HUES48 (cell line): ENCODE results near the gene ARHGAP24.

Source experiments
- H3K27ac ChIP-seq: one replicate; pipeline ENCODE4 v1.7.0; 2013; ENCODE audit warnings: low read depth, low read length, inconsistent platforms
- H3K27me3 ChIP-seq: 2 replicates; pipeline ENCODE4 v1.6.1; 2013; ENCODE audit warnings: mild to moderate bottlenecking, low read length; ENCODE audit not compliant: control insufficient read depth, insufficient read depth
- H3K36me3 ChIP-seq: 2 replicates; pipeline ENCODE4 v1.6.1; 2013; ENCODE audit warnings: low read length; ENCODE audit not compliant: control insufficient read depth, insufficient read depth
- H3K4me1 ChIP-seq: 2 replicates; pipeline ENCODE4 v1.6.1; 2013; ENCODE audit warnings: mild to moderate bottlenecking, low read length; ENCODE audit not compliant: control insufficient read depth, insufficient read depth
- H3K4me3 ChIP-seq: 2 replicates; pipeline ENCODE4 v1.5.1; 2013; ENCODE audit warnings: mild to moderate bottlenecking, low read depth, low read length
- H3K9ac ChIP-seq: 2 replicates; pipeline ENCODE4 v1.6.1; 2013; ENCODE audit warnings: mild to moderate bottlenecking, low read depth, low read length, moderate library complexity
- H3K9me3 ChIP-seq: 2 replicates; pipeline ENCODE4 v1.6.1; 2013; ENCODE audit warnings: low read length; ENCODE audit not compliant: control insufficient read depth, insufficient read depth

The ARHGAP24 gene

DNA sequence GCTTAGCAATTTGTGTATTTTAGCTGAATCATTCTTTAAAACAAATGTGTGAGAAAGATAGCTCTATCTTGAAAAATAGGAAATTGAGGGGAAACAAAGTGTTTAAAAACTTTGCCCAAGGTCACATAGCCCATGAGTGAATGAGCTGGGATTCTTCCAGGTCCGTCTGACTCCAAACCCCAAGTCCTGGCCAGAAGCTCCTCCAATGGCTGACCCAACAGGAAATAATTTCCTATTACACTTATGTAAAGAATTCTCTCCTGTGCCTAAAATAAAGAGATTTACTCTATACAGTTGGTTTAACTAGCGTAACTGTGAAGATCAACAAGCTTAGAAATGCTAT, 287.6 kb downstream of the ARHGAP24 start:
- H3K27me3 ChIP-seq: no peaks in the 10 kb centered on the region
- no peak overlapping the region for H3K4me3 ChIP-seq
- H3K27ac ChIP-seq: no peak overlapping the region
- H3K9me3 ChIP-seq: no peaks in the 10 kb centered on the region
- H3K9ac ChIP-seq: no peak overlapping the region
- H3K36me3 ChIP-seq: no peaks in the 10 kb centered on the region
- peaks cover 30% of the 10 kb centered on the region for H3K4me1 ChIP-seq

DNA sequence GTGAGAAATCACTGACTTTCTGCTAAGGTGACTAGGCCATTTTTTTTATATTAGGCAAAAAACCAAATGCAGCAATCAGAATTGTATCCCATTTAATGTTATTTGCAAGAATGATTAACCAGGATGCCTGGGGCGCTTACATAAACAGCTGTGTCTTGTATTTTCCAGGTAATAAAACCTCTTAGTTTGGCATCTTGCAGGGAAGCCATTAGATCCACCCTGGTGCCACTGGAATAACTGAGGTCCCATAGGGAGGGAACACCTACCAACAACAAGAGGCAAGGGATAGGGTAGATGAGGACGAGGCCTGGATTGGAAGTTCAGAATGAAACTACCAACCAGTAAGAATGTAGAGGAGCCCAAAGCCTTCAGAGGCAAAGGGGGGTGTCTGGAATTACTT, 288.3 kb downstream of the ARHGAP24 start:
- H3K9ac ChIP-seq: no peak overlapping the region
- H3K27ac ChIP-seq: no peak overlapping the region
- no peaks in the 10 kb centered on the region for H3K36me3 ChIP-seq
- H3K27me3 ChIP-seq: no peaks in the 10 kb centered on the region
- H3K4me1 ChIP-seq: peaks cover 30% of the 10 kb centered on the region
- no peaks in the 10 kb centered on the region for H3K9me3 ChIP-seq
- H3K4me3 ChIP-seq: no peak overlapping the region

DNA sequence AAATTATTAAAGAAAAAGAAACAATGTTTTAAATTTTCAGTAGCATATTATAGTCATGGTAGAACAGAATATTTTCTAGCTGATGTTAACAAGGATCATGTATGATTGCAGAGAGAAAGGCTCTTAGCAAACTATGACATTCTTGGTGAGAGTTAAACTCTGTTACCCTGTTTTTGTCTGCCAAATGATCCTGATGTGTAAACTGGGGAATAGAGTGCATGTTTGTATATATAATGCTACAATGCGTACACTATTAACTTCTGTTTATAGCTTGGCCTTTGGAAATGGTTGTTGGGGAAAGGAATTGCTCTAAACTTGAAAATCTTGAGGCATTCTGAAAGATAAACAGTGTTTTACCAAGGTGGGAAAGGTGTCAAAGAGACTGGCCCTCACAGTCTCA, 292.7 kb downstream of the ARHGAP24 start:
- H3K27ac ChIP-seq: no peak overlapping the region
- H3K9ac ChIP-seq: no peak overlapping the region
- no peak overlapping the region for H3K4me3 ChIP-seq
- no peaks in the 10 kb centered on the region for H3K27me3 ChIP-seq
- H3K36me3 ChIP-seq: no peaks in the 10 kb centered on the region
- H3K9me3 ChIP-seq: no peaks in the 10 kb centered on the region
- peaks cover 30% of the 10 kb centered on the region for H3K4me1 ChIP-seq

DNA sequence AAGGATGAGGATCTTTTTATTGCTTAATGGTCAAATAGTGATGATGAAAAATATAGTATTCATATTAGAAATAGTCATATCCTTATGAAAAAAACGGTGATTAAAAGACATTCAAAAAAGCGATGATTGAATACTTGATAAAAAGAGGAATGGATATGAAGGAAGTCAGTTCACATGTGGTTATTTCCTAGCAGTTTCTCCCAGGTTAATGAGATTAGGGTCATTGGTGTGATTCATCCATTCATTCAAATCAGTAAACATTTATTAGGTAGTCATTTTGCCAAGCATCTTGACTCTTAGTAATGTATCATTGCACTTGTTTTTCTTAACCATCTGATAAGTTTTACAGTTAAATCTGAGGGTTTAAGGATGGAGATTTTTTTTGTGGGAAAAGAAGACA, 294.1 kb downstream of the ARHGAP24 start:
- no peak overlapping the region for H3K9ac ChIP-seq
- no peak overlapping the region for H3K27ac ChIP-seq
- no peak overlapping the region for H3K4me3 ChIP-seq
- H3K36me3 ChIP-seq: no peaks in the 10 kb centered on the region
- no peaks in the 10 kb centered on the region for H3K27me3 ChIP-seq
- peaks cover 38% of the 10 kb centered on the region for H3K4me1 ChIP-seq
- H3K9me3 ChIP-seq: no peaks in the 10 kb centered on the region

DNA sequence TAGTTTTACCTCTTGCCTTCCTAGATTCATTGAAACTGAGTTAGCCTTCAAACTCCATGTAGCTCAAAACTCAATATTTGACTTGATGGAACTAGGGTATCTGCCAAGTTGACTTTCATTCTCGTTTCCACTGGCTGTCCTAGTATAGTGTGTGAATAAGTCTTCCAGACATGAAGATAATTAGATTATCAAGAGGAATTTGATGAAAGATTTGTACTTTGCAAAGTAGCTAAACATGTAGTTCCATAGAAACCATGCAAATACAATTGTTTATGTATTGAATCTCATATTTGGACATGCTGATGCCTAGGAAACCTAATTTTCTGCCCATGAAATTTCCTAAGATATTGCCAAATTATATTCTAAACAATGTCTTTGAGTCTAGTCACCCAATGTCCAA, 297.5 kb downstream of the ARHGAP24 start:
- Histone ChIP-seq H3K4me3 (no peak overlapping the region), H3K9me3 (no peaks in the 10 kb centered on the region), H3K9ac (no peak overlapping the region), H3K4me1 (peaks cover 20% of the 10 kb centered on the region), H3K27ac (no peak overlapping the region), H3K27me3 (no peaks in the 10 kb centered on the region), H3K36me3 (no peaks in the 10 kb centered on the region)

DNA sequence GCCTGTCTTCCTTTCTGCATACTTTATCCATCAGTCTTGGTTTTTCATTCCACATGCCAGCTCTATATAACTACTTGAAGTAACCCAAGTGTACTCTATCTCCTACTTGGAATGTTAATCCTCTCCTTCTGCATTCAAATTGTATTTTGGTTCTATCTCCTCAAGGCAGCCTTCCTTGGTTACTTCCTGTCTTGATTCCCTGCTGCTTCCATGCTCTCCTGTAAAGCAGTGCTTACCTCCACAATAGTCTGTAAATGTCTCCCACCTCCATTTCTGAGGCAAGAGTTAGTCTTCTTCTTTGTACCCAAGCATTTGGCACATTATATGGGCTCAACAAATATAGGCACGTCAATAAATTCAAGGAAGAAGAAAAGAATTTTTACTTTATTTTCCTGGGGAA, 298.4 kb downstream of the ARHGAP24 start:
- H3K27ac ChIP-seq: peak overlapping the region; percentile 77
- H3K9ac ChIP-seq: no peak overlapping the region
- H3K27me3 ChIP-seq: no peaks in the 10 kb centered on the region
- H3K4me3 ChIP-seq: no peak overlapping the region
- no peaks in the 10 kb centered on the region for H3K36me3 ChIP-seq
- H3K9me3 ChIP-seq: no peaks in the 10 kb centered on the region
- peaks cover 23% of the 10 kb centered on the region for H3K4me1 ChIP-seq

DNA sequence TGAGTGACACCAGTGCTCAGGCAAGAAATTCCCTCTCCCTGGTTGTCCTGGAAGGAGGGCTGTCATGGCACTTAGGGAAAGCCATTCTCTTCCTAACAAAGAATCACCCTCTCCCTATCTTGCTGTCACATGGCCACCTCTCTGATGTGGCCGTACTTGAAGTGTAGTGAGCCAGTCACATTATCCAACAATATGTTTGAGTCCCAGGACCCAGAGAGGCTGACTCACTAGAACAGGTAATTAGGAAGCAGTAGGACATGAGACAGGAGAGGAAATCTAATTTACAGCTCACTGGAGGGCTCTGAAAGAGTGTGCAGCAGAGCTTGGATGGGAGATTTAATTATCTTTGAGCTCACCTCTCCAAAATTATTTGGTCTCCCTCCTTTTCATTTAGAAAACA, 299.1 kb downstream of the ARHGAP24 start:
- Histone ChIP-seq H3K27ac (peak overlapping the region; percentile 77), H3K27me3 (no peaks in the 10 kb centered on the region), H3K9me3 (no peaks in the 10 kb centered on the region), H3K9ac (no peak overlapping the region), H3K36me3 (no peaks in the 10 kb centered on the region), H3K4me3 (no peak overlapping the region), H3K4me1 (peaks cover 27% of the 10 kb centered on the region)

DNA sequence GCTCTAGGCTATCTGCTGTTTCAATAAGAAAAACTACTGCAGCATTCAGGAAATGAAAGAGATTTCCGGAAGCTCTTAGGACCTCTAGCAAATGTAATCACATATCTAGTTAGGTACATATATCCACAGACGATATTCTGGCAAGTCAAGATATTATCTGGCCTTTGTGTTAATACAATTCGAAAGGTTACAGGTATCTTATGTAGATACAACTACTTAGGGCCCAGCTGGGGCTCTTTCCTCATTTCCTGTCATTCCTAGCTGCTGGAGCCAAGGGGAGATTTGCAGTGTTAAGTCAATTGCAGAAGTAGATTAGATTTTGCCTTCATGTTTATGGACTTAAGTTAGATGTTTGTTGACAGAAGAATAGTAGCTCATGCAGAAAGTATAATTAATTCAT, 299.5 kb downstream of the ARHGAP24 start:
- Histone ChIP-seq H3K4me1 (peaks cover 27% of the 10 kb centered on the region), H3K27me3 (no peaks in the 10 kb centered on the region), H3K9ac (no peak overlapping the region), H3K9me3 (no peaks in the 10 kb centered on the region), H3K4me3 (no peak overlapping the region), H3K36me3 (no peaks in the 10 kb centered on the region), H3K27ac (peak overlapping the region; percentile 77)

DNA sequence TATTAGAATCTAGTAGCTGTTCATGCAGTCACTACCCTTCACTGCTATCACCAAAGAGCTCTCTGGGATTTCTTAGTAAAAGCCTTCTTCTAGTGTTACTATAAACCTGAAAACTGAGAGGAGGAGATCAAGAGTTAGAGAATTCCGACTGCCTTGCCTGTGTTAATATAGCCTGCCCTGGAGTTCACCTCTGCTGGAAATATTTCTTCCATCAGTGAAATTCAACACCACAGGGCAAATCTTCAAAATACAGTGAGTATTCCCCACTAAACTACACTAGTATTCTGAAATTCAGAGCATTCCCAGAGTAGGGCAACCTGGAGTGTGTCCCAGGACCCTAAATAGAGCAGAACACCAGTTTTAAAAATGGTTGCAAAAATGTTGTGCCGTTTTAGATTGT, 301.1 kb downstream of the ARHGAP24 start:
- Histone ChIP-seq H3K9ac (no peak overlapping the region), H3K4me3 (no peak overlapping the region), H3K9me3 (no peaks in the 10 kb centered on the region), H3K4me1 (peaks cover 27% of the 10 kb centered on the region), H3K27ac (no peak overlapping the region), H3K27me3 (no peaks in the 10 kb centered on the region), H3K36me3 (no peaks in the 10 kb centered on the region)

DNA sequence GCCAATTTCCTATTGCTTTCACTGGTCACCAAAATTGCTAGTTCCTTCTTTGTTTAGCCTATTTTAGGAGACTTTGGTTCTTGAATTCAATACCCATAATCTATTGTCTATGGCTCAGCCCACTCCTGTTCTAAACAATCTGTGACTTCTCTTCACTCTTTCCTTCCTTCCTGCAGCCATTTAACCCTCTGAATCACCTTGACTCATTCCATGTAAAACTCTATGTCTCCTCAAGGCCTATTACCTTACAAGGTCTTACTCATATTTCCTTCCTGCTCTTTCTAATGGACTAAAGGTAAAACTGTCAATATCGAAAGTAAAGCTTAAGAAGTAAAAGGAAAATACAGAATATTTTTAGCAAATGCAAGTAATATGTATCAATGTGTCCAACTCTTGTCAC, 301.6 kb downstream of the ARHGAP24 start:
- Histone ChIP-seq H3K4me3 (no peak overlapping the region), H3K9me3 (no peaks in the 10 kb centered on the region), H3K36me3 (no peaks in the 10 kb centered on the region), H3K27me3 (no peaks in the 10 kb centered on the region), H3K9ac (no peak overlapping the region), H3K27ac (no peak overlapping the region), H3K4me1 (peaks cover 27% of the 10 kb centered on the region)

DNA sequence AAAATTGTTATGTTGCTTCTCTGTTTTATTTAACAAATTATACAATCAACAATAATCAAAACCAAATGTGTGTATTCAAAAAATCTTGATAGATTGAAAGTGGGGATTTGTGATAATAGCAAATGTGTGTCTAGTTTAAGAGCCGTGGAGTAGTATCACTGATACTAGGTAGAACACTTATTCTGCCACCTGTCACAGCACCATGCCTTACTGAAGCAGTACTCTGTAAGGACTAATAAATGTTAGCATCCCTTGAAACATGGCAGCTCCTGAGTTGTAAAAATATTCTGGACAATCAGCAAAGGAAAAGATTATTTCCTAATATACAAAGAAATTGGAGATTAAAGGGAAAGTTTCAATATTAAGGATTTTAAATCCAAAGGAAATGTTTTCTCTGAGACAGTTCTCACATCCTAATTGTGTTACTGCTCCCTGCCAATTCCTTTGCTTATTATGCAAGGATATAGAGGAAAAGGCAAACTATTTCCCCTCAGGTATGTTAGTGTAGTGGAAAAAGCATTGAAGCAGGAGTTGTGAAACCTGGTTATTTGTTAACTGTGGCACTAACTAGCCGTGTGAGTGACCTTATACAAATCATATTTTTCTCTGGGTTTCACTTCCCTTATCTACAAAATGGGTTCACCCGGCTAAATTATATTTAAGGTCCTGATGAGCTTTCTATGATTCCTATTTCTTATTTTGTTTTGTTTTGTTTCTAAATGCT, 303.1 kb downstream of the ARHGAP24 start:
- peaks cover 25% of the 10 kb centered on the region for H3K4me1 ChIP-seq
- no peak overlapping the region for H3K4me3 ChIP-seq
- H3K27me3 ChIP-seq: no peaks in the 10 kb centered on the region
- no peaks in the 10 kb centered on the region for H3K9me3 ChIP-seq
- H3K9ac ChIP-seq: no peak overlapping the region
- H3K27ac ChIP-seq: no peak overlapping the region
- no peaks in the 10 kb centered on the region for H3K36me3 ChIP-seq
